Thymus (tissue), 11 donors: ENCODE data around the gene OR52R1. TPM values are rescaled to one million over a fixed set of nuclear protein-coding genes. Genes with fewer than 3 reads are reported as not detected.

ENCODE experiments used
- DNase-seq, 9 donors: peaks; one replicate each; pipeline ENCODE4 v3.0.0-alpha.2; 2013; ENCODE audit warnings: low spot score in 9 of 9, low read depth in 6 of 9, missing footprints in 1 of 9
- H3K27ac ChIP-seq, 2 donors: one replicate each; pipeline ENCODE4 v1.5.1; 2013; ENCODE audit warnings: control low read depth in 1 of 2, low read depth in 1 of 2, low read length in 1 of 2, mild to moderate bottlenecking in 1 of 2, moderate library complexity in 1 of 2
- H3K27me3 ChIP-seq, 2 donors: one replicate each; pipeline ENCODE4 v1.5.1; 2013; ENCODE audit warnings: low read length in 1 of 2; ENCODE audit not compliant: control insufficient read depth in 2 of 2, insufficient read depth in 1 of 2
- H3K36me3 ChIP-seq, 2 donors: one replicate each; pipeline ENCODE4 v1.5.1; 2013; ENCODE audit warnings: low read length in 1 of 2, mild to moderate bottlenecking in 1 of 2, moderate library complexity in 1 of 2; ENCODE audit not compliant: control insufficient read depth in 2 of 2, insufficient read depth in 2 of 2
- H3K4me1 ChIP-seq, 2 donors: one replicate each; pipeline ENCODE4 v1.5.1; 2013; ENCODE audit warnings: low read length in 2 of 2; ENCODE audit not compliant: control insufficient read depth in 2 of 2, insufficient read depth in 2 of 2
- H3K4me3 ChIP-seq, 2 donors: one replicate each; pipeline ENCODE4 v1.5.1; 2013; ENCODE audit warnings: low read length in 2 of 2, control low read depth in 1 of 2, mild to moderate bottlenecking in 1 of 2
- H3K9me3 ChIP-seq, 2 donors: one replicate each; pipeline ENCODE4 v1.5.1; 2013; ENCODE audit warnings: low read length in 1 of 2, mild to moderate bottlenecking in 1 of 2; ENCODE audit not compliant: control insufficient read depth in 2 of 2, insufficient read depth in 1 of 2
- WGBS: extraction: QIAGEN DNeasy Blood & Tissue Kit; methylation state at CpG from one replicate; pipeline ENCODE4 v1.1.7; 2013; 5-methylcytosine and 5-hydroxymethylcytosine counted together
- polyA plus RNA-seq: library from polyadenylated mRNA; stranded (reverse); fragments of 200-250 nt; gene quantifications from one replicate; pipeline ENCODE4 v1.2.3, GENCODE V29; 2013
- total RNA-seq: library from RNA; stranded (reverse); fragments of 120-200 nt; gene quantifications from one replicate; pipeline ENCODE4 v1.2.4, GENCODE V29; 2013
- donor health status: healthy.

Gene OR52R1
- total and polyA plus RNA-seq, 2 donors: not detected

DNA sequence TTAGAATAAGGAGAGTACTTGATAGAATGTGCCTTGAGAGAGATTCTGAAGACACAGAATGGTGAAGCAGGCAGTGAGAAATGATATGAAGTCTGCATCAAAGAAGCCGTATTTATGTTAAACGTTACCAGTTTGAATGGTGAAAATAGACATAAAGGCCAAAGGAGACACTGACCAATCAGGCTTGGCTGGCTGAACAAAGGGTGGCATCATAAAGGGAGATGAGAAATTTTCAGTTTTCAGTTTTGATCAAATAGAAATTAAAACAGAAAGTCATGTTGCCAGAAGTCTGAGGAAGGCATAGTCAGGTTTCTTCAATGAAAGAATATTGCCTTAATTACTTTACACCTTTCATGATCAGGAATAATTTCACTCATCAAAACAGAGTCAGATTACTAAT lies 41.1 kb downstream of the OR52R1 start:
- H3K27me3 ChIP-seq: no peaks in the 10 kb centered on the region
- no peak overlapping the region for H3K4me3 ChIP-seq
- WGBS: 94% methylated on average over 2 of the region's 2 CpGs
- no peak for DNase-seq
- H3K9me3 ChIP-seq: no peaks in the 10 kb centered on the region
- no peak overlapping the region for H3K27ac ChIP-seq
- H3K4me1 ChIP-seq: no peaks in the 10 kb centered on the region
- H3K36me3 ChIP-seq: no peaks in the 10 kb centered on the region

Other genes starting within 250 kb of the OR52R1 start
- gene OR52I2, start 222.6 kb downstream of the OR52R1 start, total RNA-seq: 0.09 TPM
- gene OR52I2, start 222.6 kb downstream of the OR52R1 start, polyA plus RNA-seq: 0.07 TPM
- under 0.01 TPM for gene OR52I1, start 210.3 kb downstream of the OR52R1 start, total RNA-seq
- 0.02 TPM for gene OR52I1, start 210.3 kb downstream of the OR52R1 start, polyA plus RNA-seq
- gene TRIM68, start 196.1 kb downstream of the OR52R1 start, total RNA-seq: 6.9 TPM
- gene TRIM68, start 196.1 kb downstream of the OR52R1 start, polyA plus RNA-seq: 6.5 TPM
- not detected for gene OR51D1, start 166.9 kb downstream of the OR52R1 start, total RNA-seq
- gene OR51D1, start 166.9 kb downstream of the OR52R1 start, polyA plus RNA-seq: under 0.01 TPM
- 0.33 TPM for gene OR51E1, start 160.4 kb downstream of the OR52R1 start, total RNA-seq
- 0.68 TPM for gene OR51E1, start 160.4 kb downstream of the OR52R1 start, polyA plus RNA-seq
- gene OR51E2, start 106.5 kb downstream of the OR52R1 start, total RNA-seq: under 0.01 TPM
- 0.57 TPM for gene OR51E2, start 106.5 kb downstream of the OR52R1 start, polyA plus RNA-seq
- 0.52 TPM for gene MMP26, start 99.6 kb downstream of the OR52R1 start, total RNA-seq
- gene MMP26, start 99.6 kb downstream of the OR52R1 start, polyA plus RNA-seq: 1.9 TPM
- not detected for gene OR51F1, start 34.4 kb downstream of the OR52R1 start, total RNA-seq
- not detected for gene OR51F1, start 34.4 kb downstream of the OR52R1 start, polyA plus RNA-seq
- not detected for gene OR51F2, start 16.9 kb upstream of the OR52R1 start, total RNA-seq
- not detected for gene OR51F2, start 16.9 kb upstream of the OR52R1 start, polyA plus RNA-seq
- gene OR51S1, start 44.8 kb upstream of the OR52R1 start, total RNA-seq: not detected
- not detected for gene OR51S1, start 44.8 kb upstream of the OR52R1 start, polyA plus RNA-seq
- not detected for gene OR51T1, start 77.5 kb upstream of the OR52R1 start, total RNA-seq
- not detected for gene OR51T1, start 77.5 kb upstream of the OR52R1 start, polyA plus RNA-seq
- not detected for gene OR51A7, start 99.4 kb upstream of the OR52R1 start, total RNA-seq
- gene OR51A7, start 99.4 kb upstream of the OR52R1 start, polyA plus RNA-seq: 0.05 TPM
- not detected for gene OR51G2, start 115.0 kb upstream of the OR52R1 start, total RNA-seq
- gene OR51G2, start 115.0 kb upstream of the OR52R1 start, polyA plus RNA-seq: 0.02 TPM
- not detected for gene OR51G1, start 120.0 kb upstream of the OR52R1 start, total RNA-seq
- gene OR51G1, start 120.0 kb upstream of the OR52R1 start, polyA plus RNA-seq: 0.02 TPM
- not detected for gene OR51A4, start 143.2 kb upstream of the OR52R1 start, total RNA-seq
- 0.02 TPM for gene OR51A4, start 143.2 kb upstream of the OR52R1 start, polyA plus RNA-seq
- not detected for gene OR51A2, start 151.3 kb upstream of the OR52R1 start, total RNA-seq
- not detected for gene OR51A2, start 151.3 kb upstream of the OR52R1 start, polyA plus RNA-seq
- not detected for gene OR51L1, start 190.5 kb upstream of the OR52R1 start, total RNA-seq
- under 0.01 TPM for gene OR51L1, start 190.5 kb upstream of the OR52R1 start, polyA plus RNA-seq
- not detected for gene OR52J3, start 242.1 kb upstream of the OR52R1 start, total RNA-seq
- gene OR52J3, start 242.1 kb upstream of the OR52R1 start, polyA plus RNA-seq: not detected